GM19240 (cell line): ENCODE data around the gene KRT12.

Experiments used
- DNase-seq: peaks from one replicate; pipeline ENCODE4 v3.0.0; 2011; ENCODE audit warnings: low spot score; ENCODE audit not compliant: insufficient read length

The KRT12 gene

GRCh38 chr17:40846515-40847144 is 20.4 kb downstream of the KRT12 start:
- DNase-seq: no peak

- no peak for DNase-seq
Measured at GRCh38 chr17:40844671-40845107, 22.3 kb downstream of the KRT12 start.

GRCh38 chr17:40843242-40843641 is 23.8 kb downstream of the KRT12 start:
- no peak for DNase-seq

- no peak for DNase-seq
Measured at GRCh38 chr17:40841246-40841645, 25.8 kb downstream of the KRT12 start.

GRCh38 chr17:40839194-40839593 is 27.8 kb downstream of the KRT12 start:
- no peak for DNase-seq

GRCh38 chr17:40836020-40836419 is 31.0 kb downstream of the KRT12 start:
- DNase-seq: no peak

- DNase-seq: no peak
Measured at GRCh38 chr17:40833882-40834281, 33.1 kb downstream of the KRT12 start.

DNA sequence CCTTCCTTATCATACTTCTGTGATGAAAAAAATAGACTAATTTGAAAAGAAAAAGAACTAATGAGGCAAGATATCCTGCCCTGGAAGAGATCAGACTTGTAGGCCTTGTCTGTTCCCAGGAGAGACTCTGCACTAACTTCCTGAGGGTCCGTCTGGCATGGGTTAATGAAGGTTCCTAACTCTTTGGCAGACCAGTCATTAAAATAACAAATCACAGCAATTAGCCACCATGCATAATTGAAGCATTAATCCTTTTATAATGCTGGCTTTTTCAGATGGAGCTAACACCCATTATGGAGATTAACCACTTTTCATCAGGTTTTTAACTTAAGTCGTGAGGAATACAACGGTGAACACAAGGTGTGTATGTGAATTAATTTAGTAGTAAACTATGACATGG is 34.2 kb downstream of the KRT12 start:
- DNase-seq: no peak

- DNase-seq: no peak
Measured at GRCh38 chr17:40830085-40830776, 36.8 kb downstream of the KRT12 start.

DNA sequence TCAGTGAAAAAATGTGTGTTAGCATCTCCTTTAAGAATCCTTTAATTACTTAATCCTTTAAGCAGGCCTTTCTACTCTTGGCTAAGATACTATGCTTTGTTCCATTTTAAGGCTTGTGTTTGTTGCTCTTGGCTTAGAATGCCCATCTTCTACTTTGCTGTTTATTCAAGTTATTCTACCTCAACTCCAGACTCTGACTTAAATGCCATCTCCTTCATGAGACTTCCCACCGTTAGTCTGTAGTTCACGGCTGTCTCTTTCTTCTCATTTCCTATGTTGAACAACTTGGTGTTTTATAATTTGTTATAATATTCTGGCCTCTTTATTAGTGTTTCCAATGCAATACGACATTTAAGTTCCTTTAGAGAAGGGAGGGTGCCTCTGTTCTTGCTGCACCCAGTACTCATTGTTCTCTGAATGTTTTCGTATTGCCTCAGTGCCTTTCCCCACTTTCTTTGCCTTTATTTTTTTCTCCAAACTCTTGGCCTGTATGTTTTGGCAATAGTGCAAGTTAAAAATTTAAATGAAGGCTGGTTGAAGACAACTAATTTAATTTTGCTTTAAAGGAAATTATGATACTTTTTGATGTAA is 38.5 kb downstream of the KRT12 start:
- no peak for DNase-seq

DNA sequence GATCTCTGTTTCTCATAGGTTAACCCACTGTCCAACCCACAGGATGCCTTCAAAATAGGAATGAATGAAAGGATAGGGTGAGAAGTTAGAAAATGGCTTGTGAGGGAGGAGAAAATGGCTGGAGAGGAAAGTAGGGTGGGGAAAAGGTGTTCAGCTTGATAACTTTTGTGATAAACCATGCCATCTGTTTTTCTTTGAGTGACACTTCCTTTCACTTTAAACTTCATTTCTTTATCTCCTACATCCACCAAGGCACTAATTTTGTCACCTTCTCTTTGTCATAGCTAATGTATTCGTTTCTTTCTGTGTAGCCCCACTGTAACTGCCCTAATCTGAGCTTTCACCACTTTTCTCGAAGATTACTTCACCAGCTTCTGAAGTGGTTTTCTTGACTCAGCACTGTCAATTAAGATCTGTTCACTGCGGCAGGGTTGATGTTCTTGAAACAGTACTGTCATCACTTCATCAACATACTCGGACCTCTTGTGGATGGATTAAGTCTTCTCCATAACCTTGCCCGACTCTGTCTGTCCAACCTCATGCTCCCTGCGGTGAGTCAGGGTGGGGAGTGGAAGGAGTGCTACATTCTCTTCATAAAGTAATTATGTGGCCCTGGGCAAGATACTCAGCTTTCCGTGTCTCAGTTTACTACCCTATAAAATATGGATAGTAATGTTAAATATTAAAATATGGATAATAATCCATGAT is 39.1 kb downstream of the KRT12 start:
- DNase-seq: no peak

DNA sequence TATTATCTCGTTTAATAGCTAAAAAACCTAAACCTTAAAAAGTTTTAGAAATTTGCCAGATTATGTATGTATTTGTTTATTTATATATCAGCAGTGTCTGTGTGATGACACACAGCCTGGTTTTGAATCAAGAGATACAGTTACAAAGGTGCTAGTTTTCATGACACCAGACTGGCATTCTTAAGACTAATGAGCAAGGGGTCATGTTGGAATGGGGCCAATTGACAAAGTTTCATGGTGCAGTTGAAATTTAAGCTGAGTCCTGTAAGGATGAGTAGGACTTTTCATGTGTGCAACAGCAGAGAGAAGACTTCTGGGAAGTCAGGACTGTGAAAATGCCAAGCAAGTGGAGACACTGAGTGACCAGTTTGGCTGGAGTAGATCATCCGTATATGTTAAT is 41.4 kb downstream of the KRT12 start:
- DNase-seq: no peak

- no peak for DNase-seq
Measured at GRCh38 chr17:40824015-40824832, 42.8 kb downstream of the KRT12 start.

DNA sequence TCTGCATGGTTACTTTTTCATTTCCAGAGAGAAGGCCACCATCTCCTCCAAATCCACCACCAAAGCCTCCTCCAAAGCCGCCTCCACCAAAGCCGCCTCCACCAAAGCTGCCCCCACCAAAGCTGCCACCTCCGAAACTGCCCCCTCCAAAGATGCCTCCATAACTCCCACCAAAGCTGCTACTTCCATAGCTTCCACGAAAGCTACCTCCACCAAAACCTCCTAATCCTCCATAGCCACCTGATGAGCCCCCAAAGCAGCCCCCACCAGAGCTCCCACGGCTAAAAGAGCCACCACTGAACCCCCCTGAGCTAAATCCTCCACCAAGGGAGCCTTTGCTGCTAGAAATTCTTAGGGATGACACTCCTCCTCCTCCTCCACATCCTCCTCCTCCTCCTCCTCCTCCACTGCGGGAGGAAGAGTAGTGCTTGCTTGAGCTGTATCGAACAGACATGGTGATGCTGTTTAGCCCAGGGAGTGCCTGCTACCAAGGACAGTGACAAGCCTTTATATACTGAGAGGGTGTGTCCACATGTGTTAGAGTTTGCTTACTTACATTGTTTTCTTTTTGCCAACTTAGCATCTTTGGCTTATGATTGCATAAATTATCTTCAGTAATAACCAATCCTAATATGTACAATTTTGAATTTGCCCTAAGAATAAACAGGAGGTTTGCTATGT is 44.8 kb downstream of the KRT12 start, which contains the start of gene KRT10:
TSS of gene KRT10 (minus strand) at position 483 of the 681 bp plus-strand sequence. CDS start at position 454, 29 bp downstream.
- no peak for DNase-seq

GRCh38 chr17:40821536-40821935 is 45.5 kb downstream of the KRT12 start:
- no peak for DNase-seq

DNA sequence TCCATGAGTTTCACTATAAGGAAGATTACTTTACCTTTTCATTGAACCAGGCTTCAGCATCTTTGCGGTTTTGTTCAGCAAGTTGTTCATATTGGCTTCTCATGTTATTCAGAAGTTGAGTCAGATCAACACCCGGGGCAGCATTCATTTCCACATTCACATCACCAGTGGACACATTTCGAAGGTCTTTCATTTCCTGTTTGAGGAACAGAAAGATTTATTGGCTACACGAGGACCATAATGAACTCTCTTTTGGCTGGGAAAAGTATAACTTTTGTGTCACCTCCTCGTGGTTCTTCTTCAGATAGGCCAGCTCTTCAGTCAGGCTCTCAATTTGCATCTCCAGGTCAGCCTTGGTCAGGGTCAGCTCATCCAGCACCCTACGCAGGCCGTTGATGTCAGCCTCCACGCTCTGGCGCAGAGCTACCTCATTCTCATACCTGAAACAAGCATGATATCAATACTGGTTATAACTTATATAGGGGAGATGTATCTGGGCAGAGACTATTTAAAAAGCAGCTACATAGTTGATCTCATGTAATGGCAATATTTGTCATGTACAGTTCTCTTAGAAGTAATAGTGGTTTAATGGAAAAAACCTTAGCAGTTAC is 46.7 kb downstream of the KRT12 start:
- DNase-seq: no peak

- no peak for DNase-seq
Measured at GRCh38 chr17:40819528-40820125, 47.4 kb downstream of the KRT12 start.

GRCh38 chr17:40818733-40819527 is 48.1 kb downstream of the KRT12 start:
- peak; percentile 48 for DNase-seq

DNA sequence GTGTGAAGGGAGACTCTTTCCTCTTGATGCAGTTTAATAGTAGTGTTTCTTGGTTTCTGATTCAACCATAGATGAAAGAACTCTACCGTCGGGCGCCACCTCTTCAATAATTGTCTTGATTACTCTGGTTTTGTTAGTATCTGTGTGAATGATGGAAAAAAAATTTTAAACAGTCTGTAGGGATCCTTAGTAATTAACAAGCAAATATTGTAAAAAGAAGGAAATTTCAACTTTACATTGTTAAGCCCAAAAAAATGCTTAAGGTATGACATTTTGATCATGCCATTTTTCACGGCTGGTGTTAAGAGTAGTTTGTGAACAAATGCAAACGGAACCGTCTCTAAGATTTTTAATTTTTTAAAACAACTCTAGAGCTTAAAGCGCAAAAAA is 48.7 kb downstream of the KRT12 start:
- no peak for DNase-seq
